PC-3 (cell line): Measurements from ENCODE around the gene SLC39A6. TPM values are rescaled to one million over a fixed set of nuclear protein-coding genes. Genes with fewer than 3 reads are reported as not detected.
"Not testable (repeated sequence)": the region's sequence is repeated elsewhere in the genome, so short reads cannot be mapped to it uniquely, and the experiment has no call there.

Experiments
- ATAC-seq: fragments of 200-7000 bp; cut with Tn5 transposase; 2 replicates; pipeline ENCODE4 v1.9.1; 2020; ENCODE audit warnings: mild to moderate bottlenecking, moderate library complexity
- BruUV-seq: library from RNA; stranded (reverse); fragments of 400-500 nt; replicated peaks from 2 replicates; lab custom pipeline; 2021; lab: Mats Ljungman, UMichigan
- CTCF ChIA-PET: fragments of 300-600 bp; sonication (Branson Sonifier 250); formaldehyde crosslinking; loops from one replicate; lab custom pipeline; 2022; ENCODE audit warnings: antibody characterized with exemption; lab: Charles Lee
- POLR2A ChIA-PET: fragments of 300-600 bp; sonication (Branson Sonifier 250); formaldehyde crosslinking; loops from one replicate; lab custom pipeline; 2022; ENCODE audit warnings: antibody characterized with exemption; ENCODE audit not compliant: unreplicated experiment; lab: Charles Lee
- DNase-seq: peaks from one replicate; pipeline ENCODE4 v3.0.0-alpha.2; 2015
- H2AFZ ChIP-seq: fragments of 300-600 bp; sonication (generic); 2 replicates; pipeline ENCODE4 v1.6.0; 2016; ENCODE audit warnings: antibody characterized with exemption, low read length
- H3F3A ChIP-seq: fragments of 300-600 bp; sonication (generic); one replicate; pipeline ENCODE4 v1.6.0; 2017; ENCODE audit warnings: antibody characterized with exemption, low read length, control low read depth, mild to moderate bottlenecking; ENCODE audit not compliant: unreplicated experiment
- H3K27ac ChIP-seq: fragments of 300-600 bp; sonication (generic); 2 replicates; pipeline ENCODE4 v1.5.1; 2016; ENCODE audit warnings: mild to moderate bottlenecking, low read length
- H3K27me3 ChIP-seq: fragments of 300-600 bp; sonication (generic); 2 replicates; pipeline ENCODE4 v1.6.1; 2016; ENCODE audit warnings: low read length, mixed read lengths
- H3K36me3 ChIP-seq: fragments of 300-600 bp; sonication (generic); 2 replicates; pipeline ENCODE4 v1.6.1; 2016; ENCODE audit warnings: low read depth, mixed run types, low read length, mixed read lengths
- H3K4me1 ChIP-seq: fragments of 300-600 bp; sonication (generic); 2 replicates; pipeline ENCODE4 v1.5.1; 2016; ENCODE audit warnings: low read length; ENCODE audit not compliant: insufficient read depth
- H3K4me2 ChIP-seq: fragments of 300-600 bp; sonication (generic); 2 replicates; pipeline ENCODE4 v1.6.0; 2016; ENCODE audit warnings: low read length
- H3K4me3 ChIP-seq: fragments of 300-600 bp; sonication (generic); 2 replicates; pipeline ENCODE4 v1.5.1; 2016; ENCODE audit warnings: mild to moderate bottlenecking, low read length, mixed read lengths
- H3K79me2 ChIP-seq: fragments of 300-600 bp; sonication (generic); 2 replicates; pipeline ENCODE4 v1.6.1; 2017; ENCODE audit warnings: low read length, mixed read lengths
- H3K9ac ChIP-seq: fragments of 300-600 bp; sonication (generic); 2 replicates; pipeline ENCODE4 v1.6.0; 2016; ENCODE audit warnings: mild to moderate bottlenecking, low read length
- H3K9me2 ChIP-seq: fragments of 300-600 bp; sonication (generic); replicated peaks from 2 replicates; pipeline ENCODE4 v1.6.1; 2016; ENCODE audit warnings: mixed run types, low read length, mixed read lengths
- H3K9me3 ChIP-seq: fragments of 300-600 bp; sonication (generic); 2 replicates; pipeline ENCODE4 v1.6.1; 2016; ENCODE audit warnings: low read length, mixed read lengths
- H4K20me1 ChIP-seq: fragments of 300-600 bp; sonication (generic); 2 replicates; pipeline ENCODE4 v1.6.1; 2016; ENCODE audit warnings: low read length, mixed read lengths
- EZH2 ChIP-seq: fragments of 300-600 bp; sonication (generic); IDR thresholded peaks from one replicate; pipeline ENCODE4 v1.6.1; 2017; ENCODE audit warnings: antibody characterized with exemption, mild to moderate bottlenecking, low read length; ENCODE audit not compliant: unreplicated experiment
- EZH2phosphoT487 ChIP-seq: fragments of 300-600 bp; sonication (generic); IDR thresholded peaks from 2 replicates; pipeline ENCODE4 v1.6.1; 2018; ENCODE audit warnings: mild to moderate bottlenecking, antibody characterized with exemption, low read length, borderline replicate concordance
- intact Hi-C: fragments of 100-400 bp; cut with micrococcal nuclease; formaldehyde crosslinking; loops from 2 replicates; pipeline ENCODE4 v1.9.0; 2023
- total RNA-seq: library from RNA; depleted of rRNA; stranded (reverse); fragments of >200 nt; gene quantifications from 2 replicates; pipeline ENCODE4 v1.2.3, GENCODE V29; 2014
- TF ChIP-seq, protein P1 (sequence below): fragments of 300-600 bp; sonication (generic); conservative IDR thresholded peaks from 2 replicates; pipeline ENCODE4 v1.5.1; 2017; ENCODE audit warnings: antibody characterized with exemption, low read depth, mild to moderate bottlenecking, low read length

The SLC39A6 gene
- total RNA-seq, 1 experiment from 2014 or later, result 25.5 TPM

DNA sequence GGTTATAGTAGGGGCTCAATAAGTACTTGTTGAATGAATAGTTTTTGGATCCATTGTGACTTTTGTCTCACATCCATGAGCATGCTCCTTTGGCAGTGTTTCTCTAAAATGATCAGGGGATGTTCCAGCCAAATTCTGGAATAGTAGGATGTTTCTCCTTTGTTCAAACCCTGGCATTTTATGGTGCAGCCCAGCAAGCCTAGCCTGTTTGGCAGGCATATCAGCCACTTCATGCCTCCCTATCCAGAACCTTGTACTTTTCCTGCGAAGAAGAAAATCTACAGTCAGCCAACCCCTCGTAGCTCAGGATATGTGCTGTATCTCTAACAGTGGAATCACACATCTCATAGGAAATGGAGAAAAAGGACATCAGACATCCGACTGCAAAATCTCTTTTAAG is 34.7 kb downstream of the SLC39A6 start:
- Histone ChIP-seq H3K9ac (no peak overlapping the region), H3K36me3 (no peaks in the 10 kb centered on the region), H3K4me2 (no peak overlapping the region), H3K9me3 (no peaks in the 10 kb centered on the region), H4K20me1 (no peaks in the 10 kb centered on the region), H3F3A (no peaks in the 10 kb centered on the region), H3K4me1 (no peaks in the 10 kb centered on the region), H3K27ac (no peak overlapping the region), H3K9me2 (no peaks in the 10 kb centered on the region), H3K79me2 (no peaks in the 10 kb centered on the region), H3K27me3 (no peaks in the 10 kb centered on the region), H2AFZ (no peak overlapping the region), H3K4me3 (no peak overlapping the region)
- intact Hi-C loops, result loop anchor here (10.0 kb wide), 1 partner anchor 320 kb away; no protein-coding TSS in a partner anchor
- POLR2A ChIA-PET, result no interaction called here
- CTCF ChIA-PET, result no interaction called here
- ATAC-seq (no peak), DNase-seq (no peak)
- no peak for TF ChIP-seq EZH2
- TF ChIP-seq, protein P1, sequence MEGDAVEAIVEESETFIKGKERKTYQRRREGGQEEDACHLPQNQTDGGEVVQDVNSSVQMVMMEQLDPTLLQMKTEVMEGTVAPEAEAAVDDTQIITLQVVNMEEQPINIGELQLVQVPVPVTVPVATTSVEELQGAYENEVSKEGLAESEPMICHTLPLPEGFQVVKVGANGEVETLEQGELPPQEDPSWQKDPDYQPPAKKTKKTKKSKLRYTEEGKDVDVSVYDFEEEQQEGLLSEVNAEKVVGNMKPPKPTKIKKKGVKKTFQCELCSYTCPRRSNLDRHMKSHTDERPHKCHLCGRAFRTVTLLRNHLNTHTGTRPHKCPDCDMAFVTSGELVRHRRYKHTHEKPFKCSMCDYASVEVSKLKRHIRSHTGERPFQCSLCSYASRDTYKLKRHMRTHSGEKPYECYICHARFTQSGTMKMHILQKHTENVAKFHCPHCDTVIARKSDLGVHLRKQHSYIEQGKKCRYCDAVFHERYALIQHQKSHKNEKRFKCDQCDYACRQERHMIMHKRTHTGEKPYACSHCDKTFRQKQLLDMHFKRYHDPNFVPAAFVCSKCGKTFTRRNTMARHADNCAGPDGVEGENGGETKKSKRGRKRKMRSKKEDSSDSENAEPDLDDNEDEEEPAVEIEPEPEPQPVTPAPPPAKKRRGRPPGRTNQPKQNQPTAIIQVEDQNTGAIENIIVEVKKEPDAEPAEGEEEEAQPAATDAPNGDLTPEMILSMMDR, result no peak
- TF ChIP-seq EZH2phosphoT487, result no peak
- BruUV-seq, result no TSS peak

DNA sequence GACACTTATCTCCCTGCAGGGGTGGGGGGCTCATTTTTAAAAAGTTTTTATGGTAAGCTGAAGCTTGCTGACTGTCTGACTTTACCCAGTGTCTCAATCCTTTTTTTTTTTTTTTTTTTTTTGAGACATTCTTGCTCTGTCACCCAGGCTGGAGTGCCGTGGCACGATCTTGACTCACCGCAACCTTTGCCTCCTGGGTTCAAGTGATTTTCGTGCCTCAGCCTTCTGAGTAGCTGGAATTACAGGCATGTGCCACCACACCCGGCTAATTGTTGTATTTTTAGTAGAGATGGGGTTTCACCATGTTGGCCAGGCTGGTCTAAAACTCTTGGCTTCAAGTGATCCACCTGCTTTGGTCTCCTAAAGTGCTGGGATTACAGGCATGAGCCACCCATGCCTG is 37.0 kb downstream of the SLC39A6 start:
- H3K4me1 ChIP-seq, CTCF ChIA-PET: not testable (repeated sequence)
- intact Hi-C loops, result loop anchor here (10.0 kb wide), 1 partner anchor 323 kb away; no protein-coding TSS in a partner anchor

DNA sequence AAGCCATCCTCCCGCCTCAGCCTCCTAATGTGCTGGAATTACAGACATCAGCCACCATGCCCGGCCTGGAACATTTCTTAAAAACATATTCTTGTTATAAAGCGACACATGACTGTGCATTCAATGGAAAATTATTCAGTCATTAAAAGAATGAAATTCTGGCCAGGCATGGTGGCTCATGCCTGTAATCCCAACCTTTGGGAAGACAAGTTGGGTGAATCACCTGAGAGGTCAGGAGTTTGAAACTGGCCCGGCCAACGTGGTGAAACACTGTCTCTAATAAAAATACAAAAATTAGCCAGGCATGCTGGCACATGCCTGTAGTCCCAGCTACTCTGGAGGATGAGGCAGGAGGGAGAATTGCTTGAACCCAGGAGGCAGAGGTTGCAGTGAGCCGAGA is 40.1 kb downstream of the SLC39A6 start:
- no peak overlapping the region for H3K27ac ChIP-seq
- no peaks in the 10 kb centered on the region for H3K36me3 ChIP-seq
- no peak for ATAC-seq
- POLR2A ChIA-PET, result no interaction called here
- no peak overlapping the region for H3K4me2 ChIP-seq
- H3K4me1 ChIP-seq, result no peaks in the 10 kb centered on the region
- H3K9ac ChIP-seq, result no peak overlapping the region
- no peaks in the 10 kb centered on the region for H3K9me2 ChIP-seq
- CTCF ChIA-PET, result no interaction called here
- H3K9me3 ChIP-seq, result no peaks in the 10 kb centered on the region
- H3K79me2 ChIP-seq, result no peaks in the 10 kb centered on the region
- BruUV-seq, result no TSS peak
- no peaks in the 10 kb centered on the region for H4K20me1 ChIP-seq
- intact Hi-C loops, result loop anchor here (2.0 kb wide), 1 partner anchor 190 kb away; no protein-coding TSS in a partner anchor
- DNase-seq, result no peak
- no peaks in the 10 kb centered on the region for H3K27me3 ChIP-seq
- H2AFZ ChIP-seq, result no peak overlapping the region
- no peak overlapping the region for H3K4me3 ChIP-seq
- TF ChIP-seq EZH2phosphoT487 (no peak), EZH2 (no peak)
- TF ChIP-seq, protein P1, result no peak
- H3F3A ChIP-seq, result no peaks in the 10 kb centered on the region

More for the DNA sequence above, 37.0 kb downstream of the SLC39A6 start:
- not testable (repeated sequence) for ATAC-seq, H3K27me3 ChIP-seq, H3K4me3 ChIP-seq, H3K4me2 ChIP-seq, H3K36me3 ChIP-seq, H3F3A ChIP-seq, H3K9me3 ChIP-seq, H3K9ac ChIP-seq, H3K27ac ChIP-seq, H3K79me2 ChIP-seq, DNase-seq, H4K20me1 ChIP-seq, H3K9me2 ChIP-seq, BruUV-seq, H2AFZ ChIP-seq
- POLR2A ChIA-PET, result interaction anchor here (0.6 kb wide), 1 partner anchor 26 kb away, joined by 4 read pairs; no protein-coding TSS in a partner anchor
